ENCODE measurements around the gene GPR150. TPM values are rescaled to one million over a fixed set of nuclear protein-coding genes. Genes with fewer than 3 reads are reported as not detected.
A peak's percentile ranks its signal among the peaks of the same experiment; 100 is the strongest.

Gene GPR150
- total and polyA plus RNA-seq, 2 experiments from 2014 or later = 1.0 TPM; not detected in 1

- 79% methylated on average over 12 of the region's 12 CpGs for WGBS (ENCODE audit: low lambda C conversion rate, missing lambda C conversion rate)
- Histone ChIP-seq H3K9me3 (ENCODE audit: low read depth) (no peaks in the 10 kb centered on the region), H3K36me3 (replicated peaks; ENCODE audit: insufficient read depth, low read depth) (no peaks in the 10 kb centered on the region), H2AFZ (no peak overlapping the region), H3K4me3 (no peak overlapping the region), H3K27me3 (no peaks in the 10 kb centered on the region), H3K9me2 (replicated peaks; ENCODE audit: insufficient read depth) (no peaks in the 10 kb centered on the region), H4K20me1 (ENCODE audit: insufficient read depth, poor library complexity, severe bottlenecking) (no peaks in the 10 kb centered on the region), H3K4me2 (peak overlapping the region; percentile 77), H3K4me1 (ENCODE audit: insufficient read depth) (peaks cover 8% of the 10 kb centered on the region), H3K27ac (peak overlapping the region; percentile 92), H3K79me2 (no peaks in the 10 kb centered on the region)
- no peak for DNase-seq (ENCODE audit: low spot score)
- no peak for TF ChIP-seq CTCF (IDR thresholded peaks at IDR 0.05; ENCODE audit: poor library complexity)
- TF ChIP-seq EZH2 (IDR thresholded peaks at IDR 0.05; ENCODE audit: borderline replicate concordance) = no peak
- no peak for TF ChIP-seq EZH2phosphoT487 (IDR thresholded peaks at IDR 0.05; ENCODE audit: low read depth, severe bottlenecking, unreplicated experiment)
Measured at GRCh38 chr5:95647886-95648860, 28.3 kb downstream of the GPR150 start.

- Histone ChIP-seq H3K79me2 (no peaks in the 10 kb centered on the region), H3K9me2 (replicated peaks; ENCODE audit: insufficient read depth) (no peaks in the 10 kb centered on the region), H3K9me3 (ENCODE audit: low read depth) (no peaks in the 10 kb centered on the region), H3K27me3 (no peaks in the 10 kb centered on the region), H4K20me1 (ENCODE audit: insufficient read depth, poor library complexity, severe bottlenecking) (no peaks in the 10 kb centered on the region), H3K36me3 (replicated peaks; ENCODE audit: insufficient read depth, low read depth) (no peaks in the 10 kb centered on the region), H3K4me2 (no peak overlapping the region), H3K27ac (no peak overlapping the region), H3K4me1 (ENCODE audit: insufficient read depth) (peaks cover 8% of the 10 kb centered on the region), H2AFZ (no peak overlapping the region), H3K4me3 (no peak overlapping the region)
- TF ChIP-seq EZH2phosphoT487 (IDR thresholded peaks at IDR 0.05; ENCODE audit: low read depth, severe bottlenecking, unreplicated experiment) (no peak), EZH2 (IDR thresholded peaks at IDR 0.05; ENCODE audit: borderline replicate concordance) (no peak), CTCF (IDR thresholded peaks at IDR 0.05; ENCODE audit: poor library complexity) (no peak)
- DNase-seq (ENCODE audit: low spot score) = no peak
Measured at GRCh38 chr5:95649274-95649673, 29.4 kb downstream of the GPR150 start.

GRCh38 chr5:95649842-95650620 lies 30.1 kb downstream of the GPR150 start:
- no peaks in the 10 kb centered on the region for H3K9me2 ChIP-seq (replicated peaks; ENCODE audit: insufficient read depth)
- TF ChIP-seq EZH2phosphoT487 (IDR thresholded peaks at IDR 0.05; ENCODE audit: low read depth, severe bottlenecking, unreplicated experiment) (no peak), CTCF (IDR thresholded peaks at IDR 0.05; ENCODE audit: poor library complexity) (no peak), EZH2 (IDR thresholded peaks at IDR 0.05; ENCODE audit: borderline replicate concordance) (no peak)
- H3K4me1 ChIP-seq (ENCODE audit: insufficient read depth) = peaks cover 8% of the 10 kb centered on the region
- no peaks in the 10 kb centered on the region for H3K9me3 ChIP-seq (ENCODE audit: low read depth)
- no peaks in the 10 kb centered on the region for H3K79me2 ChIP-seq
- no peaks in the 10 kb centered on the region for H4K20me1 ChIP-seq (ENCODE audit: insufficient read depth, poor library complexity, severe bottlenecking)
- no peak overlapping the region for H2AFZ ChIP-seq
- H3K27ac ChIP-seq = no peak overlapping the region
- no peak for DNase-seq (ENCODE audit: low spot score)
- H3K27me3 ChIP-seq = no peaks in the 10 kb centered on the region
- H3K36me3 ChIP-seq (replicated peaks; ENCODE audit: insufficient read depth, low read depth) = no peaks in the 10 kb centered on the region
- no peak overlapping the region for H3K4me3 ChIP-seq
- H3K4me2 ChIP-seq = no peak overlapping the region

Measured in hepatocyte (in vitro differentiated cells).